Fibroblast of the aortic adventitia (primary cell): ENCODE data around the gene GOLIM4. TPM values are rescaled to one million over a fixed set of nuclear protein-coding genes. Genes with fewer than 3 reads are reported as not detected.
A peak's percentile ranks its signal among the peaks of the same experiment; 100 is the strongest.

ENCODE experiments used
- DNase-seq: peaks from one replicate; pipeline ENCODE4 v3.0.0-alpha.2; 2010; ENCODE audit warnings: low read depth
- H3K4me3 ChIP-seq: 2 replicates; pipeline ENCODE4 v1.5.1; 2011; ENCODE audit warnings: low read depth, mild to moderate bottlenecking, control low read depth, low read length, moderate library complexity
- total RNA-seq: library from RNA; depleted of rRNA; stranded (reverse); fragments of >200 nt; gene quantifications from 2 replicates; pipeline ENCODE4 v1.2.3, GENCODE V29; 2012; ENCODE audit warnings: low replicate concordance
- TF ChIP-seq, protein P1 (sequence below): IDR thresholded peaks from 2 replicates; pipeline ENCODE4 v1.5.1; 2011; ENCODE audit warnings: mild to moderate bottlenecking, low read length, control low read depth, inconsistent platforms; ENCODE audit not compliant: insufficient read depth

The GOLIM4 gene
- total RNA-seq, 1 donor = 50.0 TPM

DNA sequence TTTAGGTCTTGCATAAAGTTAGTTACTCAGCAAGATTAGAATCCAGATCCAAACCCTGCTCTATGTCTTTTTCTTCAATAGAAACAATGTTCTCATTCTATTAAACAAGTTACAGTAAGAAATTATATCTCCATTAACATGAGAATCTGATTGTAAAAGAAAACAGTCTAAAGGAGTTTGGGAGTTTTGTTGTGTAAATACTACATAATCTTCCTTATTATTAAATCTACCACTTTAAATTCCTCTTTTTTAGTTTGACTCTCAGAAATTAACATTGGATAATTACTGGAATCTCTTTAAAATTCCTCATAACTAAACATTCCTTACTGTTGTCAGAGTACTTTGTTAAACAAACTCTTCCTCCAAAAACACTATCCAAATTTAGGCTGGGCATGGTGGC is 1.7 kb upstream of the GOLIM4 start:
- no peak for DNase-seq
- no peak overlapping the region for H3K4me3 ChIP-seq

GRCh38 chr3:168096210-168096652 is 507 bp upstream of the GOLIM4 start:
- H3K4me3 ChIP-seq = peak overlapping the region; percentile 90

More for the DNA sequence above, 1.7 kb upstream of the GOLIM4 start:
- TF ChIP-seq, protein P1, sequence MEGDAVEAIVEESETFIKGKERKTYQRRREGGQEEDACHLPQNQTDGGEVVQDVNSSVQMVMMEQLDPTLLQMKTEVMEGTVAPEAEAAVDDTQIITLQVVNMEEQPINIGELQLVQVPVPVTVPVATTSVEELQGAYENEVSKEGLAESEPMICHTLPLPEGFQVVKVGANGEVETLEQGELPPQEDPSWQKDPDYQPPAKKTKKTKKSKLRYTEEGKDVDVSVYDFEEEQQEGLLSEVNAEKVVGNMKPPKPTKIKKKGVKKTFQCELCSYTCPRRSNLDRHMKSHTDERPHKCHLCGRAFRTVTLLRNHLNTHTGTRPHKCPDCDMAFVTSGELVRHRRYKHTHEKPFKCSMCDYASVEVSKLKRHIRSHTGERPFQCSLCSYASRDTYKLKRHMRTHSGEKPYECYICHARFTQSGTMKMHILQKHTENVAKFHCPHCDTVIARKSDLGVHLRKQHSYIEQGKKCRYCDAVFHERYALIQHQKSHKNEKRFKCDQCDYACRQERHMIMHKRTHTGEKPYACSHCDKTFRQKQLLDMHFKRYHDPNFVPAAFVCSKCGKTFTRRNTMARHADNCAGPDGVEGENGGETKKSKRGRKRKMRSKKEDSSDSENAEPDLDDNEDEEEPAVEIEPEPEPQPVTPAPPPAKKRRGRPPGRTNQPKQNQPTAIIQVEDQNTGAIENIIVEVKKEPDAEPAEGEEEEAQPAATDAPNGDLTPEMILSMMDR = no peak

GRCh38 chr3:168094877-168095610 is 680 bp downstream of the GOLIM4 start:
- H3K4me3 ChIP-seq = peak overlapping the region; percentile 90
- TF ChIP-seq, protein P1 = peak; percentile 52
- peak; percentile 58 for DNase-seq

More at GRCh38 chr3:168096210-168096652, 507 bp upstream of the GOLIM4 start:
- peak; percentile 91 for DNase-seq
- TF ChIP-seq, protein P1 = no peak

- TF ChIP-seq, protein P1 = no peak
- H3K4me3 ChIP-seq = peak overlapping the region; percentile 90
- peak; percentile 62 for DNase-seq
Observed at GRCh38 chr3:168094580-168094876, 1.2 kb downstream of the GOLIM4 start.

GRCh38 chr3:168093790-168094189 is 1.9 kb downstream of the GOLIM4 start:
- TF ChIP-seq, protein P1 = no peak
- H3K4me3 ChIP-seq = peak overlapping the region; percentile 90
- no peak for DNase-seq

- TF ChIP-seq, protein P1 = no peak
- DNase-seq = no peak
Observed at GRCh38 chr3:168093229-168093628, 2.5 kb downstream of the GOLIM4 start.

More at GRCh38 chr3:168093229-168093628, 2.5 kb downstream of the GOLIM4 start:
- H3K4me3 ChIP-seq = peak overlapping the region; percentile 90
